ENCODE measurements around the gene CCDC88C.

DNA sequence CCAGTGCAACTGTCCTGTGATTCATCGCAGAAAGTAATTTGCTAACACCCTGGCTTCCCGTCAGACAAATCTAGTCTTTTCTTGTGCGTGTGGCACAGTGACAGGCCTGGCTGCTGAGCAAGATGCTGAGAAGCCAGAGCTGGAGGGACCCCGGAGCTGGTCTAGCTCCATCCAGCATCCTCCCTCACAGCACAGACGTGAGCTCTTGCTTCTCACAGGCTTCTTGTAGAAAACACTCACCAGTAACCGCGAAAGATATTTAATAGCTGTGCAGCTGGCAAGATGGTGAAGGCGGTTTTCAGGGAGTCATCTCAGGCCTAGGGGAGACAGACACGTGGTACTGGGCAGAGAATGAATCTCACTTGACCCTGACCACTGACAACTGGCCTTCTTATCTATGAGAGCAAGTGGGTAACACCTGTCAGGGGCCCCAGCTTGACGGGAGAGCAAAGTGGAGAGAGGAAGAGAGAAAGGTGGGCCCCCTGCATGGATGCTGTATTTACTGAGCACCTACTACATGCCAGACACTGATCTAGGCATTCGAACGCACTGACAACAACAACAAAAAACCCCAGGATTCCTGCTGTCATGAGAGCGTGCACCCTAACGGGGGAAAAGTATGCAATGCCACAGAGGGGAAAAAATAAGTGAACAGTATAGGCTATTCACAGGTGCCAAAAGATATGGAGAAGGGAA lies 63.3 kb downstream of the CCDC88C start:
- TF ChIP-seq, protein P1, sequence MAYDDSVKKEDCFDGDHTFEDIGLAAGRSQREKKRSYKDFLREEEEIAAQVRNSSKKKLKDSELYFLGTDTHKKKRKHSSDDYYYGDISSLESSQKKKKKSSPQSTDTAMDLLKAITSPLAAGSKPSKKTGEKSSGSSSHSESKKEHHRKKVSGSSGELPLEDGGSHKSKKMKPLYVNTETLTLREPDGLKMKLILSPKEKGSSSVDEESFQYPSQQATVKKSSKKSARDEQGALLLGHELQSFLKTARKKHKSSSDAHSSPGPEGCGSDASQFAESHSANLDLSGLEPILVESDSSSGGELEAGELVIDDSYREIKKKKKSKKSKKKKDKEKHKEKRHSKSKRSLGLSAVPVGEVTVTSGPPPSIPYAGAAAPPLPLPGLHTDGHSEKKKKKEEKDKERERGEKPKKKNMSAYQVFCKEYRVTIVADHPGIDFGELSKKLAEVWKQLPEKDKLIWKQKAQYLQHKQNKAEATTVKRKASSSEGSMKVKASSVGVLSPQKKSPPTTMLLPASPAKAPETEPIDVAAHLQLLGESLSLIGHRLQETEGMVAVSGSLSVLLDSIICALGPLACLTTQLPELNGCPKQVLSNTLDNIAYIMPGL (CRISPR knock-in tag; IDR thresholded peaks at IDR 0.05; ENCODE audit: borderline replicate concordance): no peak
- TF ChIP-seq SREBF2 (IDR thresholded peaks at IDR 0.05) (no peak), FOSL2 (IDR thresholded peaks at IDR 0.05) (no peak), FOSL2 (CRISPR knock-in tag; IDR thresholded peaks at IDR 0.05) (no peak), ESRRA (IDR thresholded peaks at IDR 0.05; ENCODE audit: borderline replicate concordance, low read length) (no peak), EHF (CRISPR knock-in tag; IDR thresholded peaks at IDR 0.05) (no peak)
- TF ChIP-seq, protein P2, sequence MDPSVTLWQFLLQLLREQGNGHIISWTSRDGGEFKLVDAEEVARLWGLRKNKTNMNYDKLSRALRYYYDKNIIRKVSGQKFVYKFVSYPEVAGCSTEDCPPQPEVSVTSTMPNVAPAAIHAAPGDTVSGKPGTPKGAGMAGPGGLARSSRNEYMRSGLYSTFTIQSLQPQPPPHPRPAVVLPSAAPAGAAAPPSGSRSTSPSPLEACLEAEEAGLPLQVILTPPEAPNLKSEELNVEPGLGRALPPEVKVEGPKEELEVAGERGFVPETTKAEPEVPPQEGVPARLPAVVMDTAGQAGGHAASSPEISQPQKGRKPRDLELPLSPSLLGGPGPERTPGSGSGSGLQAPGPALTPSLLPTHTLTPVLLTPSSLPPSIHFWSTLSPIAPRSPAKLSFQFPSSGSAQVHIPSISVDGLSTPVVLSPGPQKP (IDR thresholded peaks at IDR 0.05; ENCODE audit: low read depth, low read length): no peak
- TF ChIP-seq, protein P3, sequence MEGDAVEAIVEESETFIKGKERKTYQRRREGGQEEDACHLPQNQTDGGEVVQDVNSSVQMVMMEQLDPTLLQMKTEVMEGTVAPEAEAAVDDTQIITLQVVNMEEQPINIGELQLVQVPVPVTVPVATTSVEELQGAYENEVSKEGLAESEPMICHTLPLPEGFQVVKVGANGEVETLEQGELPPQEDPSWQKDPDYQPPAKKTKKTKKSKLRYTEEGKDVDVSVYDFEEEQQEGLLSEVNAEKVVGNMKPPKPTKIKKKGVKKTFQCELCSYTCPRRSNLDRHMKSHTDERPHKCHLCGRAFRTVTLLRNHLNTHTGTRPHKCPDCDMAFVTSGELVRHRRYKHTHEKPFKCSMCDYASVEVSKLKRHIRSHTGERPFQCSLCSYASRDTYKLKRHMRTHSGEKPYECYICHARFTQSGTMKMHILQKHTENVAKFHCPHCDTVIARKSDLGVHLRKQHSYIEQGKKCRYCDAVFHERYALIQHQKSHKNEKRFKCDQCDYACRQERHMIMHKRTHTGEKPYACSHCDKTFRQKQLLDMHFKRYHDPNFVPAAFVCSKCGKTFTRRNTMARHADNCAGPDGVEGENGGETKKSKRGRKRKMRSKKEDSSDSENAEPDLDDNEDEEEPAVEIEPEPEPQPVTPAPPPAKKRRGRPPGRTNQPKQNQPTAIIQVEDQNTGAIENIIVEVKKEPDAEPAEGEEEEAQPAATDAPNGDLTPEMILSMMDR (IDR thresholded peaks at IDR 0.05): no peak
- TF ChIP-seq, protein P4, sequence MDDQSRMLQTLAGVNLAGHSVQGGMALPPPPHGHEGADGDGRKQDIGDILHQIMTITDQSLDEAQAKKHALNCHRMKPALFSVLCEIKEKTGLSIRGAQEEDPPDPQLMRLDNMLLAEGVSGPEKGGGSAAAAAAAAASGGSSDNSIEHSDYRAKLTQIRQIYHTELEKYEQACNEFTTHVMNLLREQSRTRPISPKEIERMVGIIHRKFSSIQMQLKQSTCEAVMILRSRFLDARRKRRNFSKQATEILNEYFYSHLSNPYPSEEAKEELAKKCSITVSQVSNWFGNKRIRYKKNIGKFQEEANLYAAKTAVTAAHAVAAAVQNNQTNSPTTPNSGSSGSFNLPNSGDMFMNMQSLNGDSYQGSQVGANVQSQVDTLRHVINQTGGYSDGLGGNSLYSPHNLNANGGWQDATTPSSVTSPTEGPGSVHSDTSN (IDR thresholded peaks at IDR 0.05): no peak
- TF ChIP-seq, protein P5, sequence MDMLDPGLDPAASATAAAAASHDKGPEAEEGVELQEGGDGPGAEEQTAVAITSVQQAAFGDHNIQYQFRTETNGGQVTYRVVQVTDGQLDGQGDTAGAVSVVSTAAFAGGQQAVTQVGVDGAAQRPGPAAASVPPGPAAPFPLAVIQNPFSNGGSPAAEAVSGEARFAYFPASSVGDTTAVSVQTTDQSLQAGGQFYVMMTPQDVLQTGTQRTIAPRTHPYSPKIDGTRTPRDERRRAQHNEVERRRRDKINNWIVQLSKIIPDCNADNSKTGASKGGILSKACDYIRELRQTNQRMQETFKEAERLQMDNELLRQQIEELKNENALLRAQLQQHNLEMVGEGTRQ (IDR thresholded peaks at IDR 0.05): no peak

All from A549 (cell line).